Fibroblast of pulmonary artery (primary cell): Measurements from ENCODE around the gene LY6G6D.
A peak's percentile ranks its signal among the peaks of the same experiment; 100 is the strongest.

ENCODE experiments used
- DNase-seq: peaks from one replicate; pipeline ENCODE4 v3.0.0-alpha.2; 2010; ENCODE audit warnings: low read depth
- H3K4me3 ChIP-seq: replicated peaks from 2 replicates; pipeline ENCODE4 v1.5.1; 2011; ENCODE audit warnings: low read depth, mild to moderate bottlenecking, control low read depth, low read length, moderate library complexity
- CTCF ChIP-seq: IDR thresholded peaks from 2 replicates; pipeline ENCODE4 v1.5.1; 2011; ENCODE audit warnings: mild to moderate bottlenecking, control low read depth, low read length, inconsistent platforms; ENCODE audit errors: missing control alignments

LY6G6D gene

GRCh38 chr6:31730631-31731086 is 15.5 kb downstream of the LY6G6D start:
- peak overlapping the region; percentile 90 for H3K4me3 ChIP-seq
- DNase-seq = no peak
- TF ChIP-seq CTCF = no peak

GRCh38 chr6:31732029-31732428 is 16.9 kb downstream of the LY6G6D start:
- H3K4me3 ChIP-seq = no peak overlapping the region
- no peak for DNase-seq
- no peak for TF ChIP-seq CTCF

GRCh38 chr6:31733734-31734133 is 18.6 kb downstream of the LY6G6D start:
- no peak for DNase-seq

GRCh38 chr6:31734247-31734820 is 19.2 kb downstream of the LY6G6D start:
- peak overlapping the region; percentile 83 for H3K4me3 ChIP-seq
- TF ChIP-seq CTCF = no peak
- DNase-seq = no peak

More at GRCh38 chr6:31733734-31734133, 18.6 kb downstream of the LY6G6D start:
- peak overlapping the region; percentile 83 for H3K4me3 ChIP-seq
- no peak for TF ChIP-seq CTCF

GRCh38 chr6:31734821-31735406 is 19.8 kb downstream of the LY6G6D start:
- H3K4me3 ChIP-seq = peak overlapping the region; percentile 83
- peak; percentile 65 for DNase-seq
- TF ChIP-seq CTCF = no peak

- TF ChIP-seq CTCF = no peak
- peak; percentile 74 for DNase-seq
- H3K4me3 ChIP-seq = peak within 1 kb of the TSS; percentile 83
These were observed 21.0 kb downstream of the LY6G6D start, which contains the start of gene CLIC1 for GRCh38 chr6:31736021-31736767. Gene CLIC1 (minus strand): TSS chr6:31736530. CDS start chr6:31736300, 230 bp downstream.
